HG03196 (cell line): ENCODE measurements around the gene NMRK2.
"Not testable (repeated sequence)": the region's sequence is repeated elsewhere in the genome, so short reads cannot be mapped to it uniquely, and the experiment has no call there.

Source experiments
- ATAC-seq: cut with Tn5 transposase; IDR thresholded peaks from one replicate; pipeline ENCODE4 v1.9.1; 2021; ENCODE audit not compliant: unreplicated experiment

Gene NMRK2

GRCh38 chr19:3936506-3937442 lies 3.9 kb downstream of the NMRK2 start:
- no peak for ATAC-seq

- not testable (repeated sequence) for ATAC-seq
Measured at GRCh38 chr19:3938300-3938950, 5.6 kb downstream of the NMRK2 start.

GRCh38 chr19:3942790-3943409 lies 10.0 kb downstream of the NMRK2 start:
- no peak for ATAC-seq

GRCh38 chr19:3944018-3944721 lies 11.3 kb downstream of the NMRK2 start:
- ATAC-seq = no peak

GRCh38 chr19:3945838-3946237 lies 13.0 kb downstream of the NMRK2 start:
- no peak for ATAC-seq

- ATAC-seq = not testable (repeated sequence)
Measured at GRCh38 chr19:3947316-3947933, 14.6 kb downstream of the NMRK2 start.

GRCh38 chr19:3949294-3949693 lies 16.4 kb downstream of the NMRK2 start:
- no peak for ATAC-seq

- ATAC-seq = no peak
Measured at GRCh38 chr19:3949997-3950859, 17.4 kb downstream of the NMRK2 start.

GRCh38 chr19:3950871-3951861 lies 18.3 kb downstream of the NMRK2 start:
- ATAC-seq = no peak

- ATAC-seq = not testable (repeated sequence)
Measured at GRCh38 chr19:3952755-3953276, 19.9 kb downstream of the NMRK2 start.

- ATAC-seq = no peak
Measured at GRCh38 chr19:3954107-3954506, 21.2 kb downstream of the NMRK2 start.

- not testable (repeated sequence) for ATAC-seq
Measured at GRCh38 chr19:3955276-3955675, 22.4 kb downstream of the NMRK2 start.

- ATAC-seq = no peak
Measured at GRCh38 chr19:3955688-3956087, 22.8 kb downstream of the NMRK2 start.

GRCh38 chr19:3958836-3959765 lies 26.2 kb downstream of the NMRK2 start:
- ATAC-seq = no peak

GRCh38 chr19:3959766-3960131 lies 26.9 kb downstream of the NMRK2 start:
- no peak for ATAC-seq

- no peak for ATAC-seq
Measured at GRCh38 chr19:3961007-3961406, 28.1 kb downstream of the NMRK2 start.
